GM19043 (cell line): ENCODE results near the gene DMXL2.
"Not testable (repeated sequence)": the region's sequence is repeated elsewhere in the genome, so short reads cannot be mapped to it uniquely, and the experiment has no call there.

Source experiments
- ATAC-seq: cut with Tn5 transposase; IDR thresholded peaks from one replicate; pipeline ENCODE4 v1.9.1; 2021; ENCODE audit warnings: low read depth; ENCODE audit not compliant: unreplicated experiment

The DMXL2 gene

DNA sequence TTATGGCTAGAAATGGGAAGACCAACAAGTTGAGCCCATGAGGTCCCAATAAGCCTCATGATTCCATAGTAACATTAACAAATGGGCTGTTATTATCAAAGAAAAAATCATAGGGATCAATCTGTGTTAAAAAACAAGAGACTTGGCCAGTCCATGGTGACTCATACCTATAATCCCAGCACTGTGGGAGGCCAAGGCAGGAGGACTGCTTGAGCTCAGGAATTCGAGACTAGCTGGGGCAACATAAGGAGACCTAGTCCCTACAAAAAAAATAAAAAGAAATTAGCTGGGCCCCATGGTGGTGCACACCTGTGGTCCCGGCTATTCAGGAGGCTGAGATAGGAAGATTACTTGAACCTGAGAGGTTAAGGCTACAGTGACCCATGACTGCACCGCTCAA, 124.8 kb downstream of the DMXL2 start:
- ATAC-seq: no peak

DNA sequence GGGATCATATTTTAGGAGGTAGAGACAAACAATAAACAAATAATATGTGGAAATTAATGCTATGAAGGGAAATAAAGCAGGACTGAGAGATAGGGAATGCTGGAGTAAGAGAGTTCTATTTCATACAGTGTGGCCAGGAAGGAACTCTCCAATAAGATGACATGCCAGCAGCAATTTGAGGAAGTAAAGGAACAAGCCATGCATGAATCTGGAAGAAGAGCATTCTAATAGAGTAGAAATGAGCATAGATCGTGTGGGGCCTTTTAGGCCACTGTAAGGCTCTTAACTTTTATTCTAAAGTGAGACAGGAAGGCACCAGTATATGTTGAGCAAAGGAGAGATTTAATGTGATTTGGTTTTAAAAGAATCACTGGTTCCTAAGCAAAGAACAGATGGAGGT, 126.3 kb downstream of the DMXL2 start:
- ATAC-seq: no peak

DNA sequence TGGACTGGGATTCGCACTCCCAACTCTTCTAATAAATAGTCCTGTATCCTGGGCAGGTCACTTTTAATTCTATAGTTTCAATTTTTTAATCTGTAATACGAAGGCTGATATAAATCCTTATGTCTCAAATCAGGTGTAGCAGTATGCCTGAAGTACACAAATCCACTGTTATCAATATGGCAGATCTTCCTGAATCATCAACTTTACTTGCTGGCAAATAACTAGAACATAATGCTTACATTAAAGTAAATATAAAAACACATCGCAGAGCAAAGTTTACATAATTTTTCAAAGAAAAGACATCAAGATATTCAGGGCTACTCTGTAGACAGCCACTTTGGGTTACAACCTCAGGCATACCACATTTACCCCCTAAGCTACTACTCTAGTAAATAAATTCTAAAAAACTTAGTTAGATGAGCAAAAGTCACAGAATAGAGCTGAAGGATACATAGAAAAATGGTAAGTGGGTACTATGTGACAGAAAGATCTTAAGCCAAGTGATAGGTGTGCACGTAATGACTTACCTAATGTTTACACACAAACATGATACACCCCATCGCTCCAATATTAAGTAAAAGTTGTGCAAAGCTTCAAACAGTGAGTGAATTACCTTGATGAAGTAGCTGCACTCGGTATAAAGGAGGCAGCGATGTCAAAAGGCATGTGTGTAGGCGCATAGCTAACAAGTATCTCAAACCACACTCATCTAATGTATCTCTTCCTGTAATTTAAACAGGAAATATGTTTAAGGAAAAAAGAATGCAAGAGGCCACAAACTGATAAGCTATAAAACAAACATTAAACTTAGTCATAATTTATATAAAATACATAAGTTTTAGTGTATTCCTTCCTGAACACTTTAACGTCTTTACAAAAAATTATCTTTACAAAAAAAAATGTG, 127.9 kb downstream of the DMXL2 start:
- no peak for ATAC-seq

DNA sequence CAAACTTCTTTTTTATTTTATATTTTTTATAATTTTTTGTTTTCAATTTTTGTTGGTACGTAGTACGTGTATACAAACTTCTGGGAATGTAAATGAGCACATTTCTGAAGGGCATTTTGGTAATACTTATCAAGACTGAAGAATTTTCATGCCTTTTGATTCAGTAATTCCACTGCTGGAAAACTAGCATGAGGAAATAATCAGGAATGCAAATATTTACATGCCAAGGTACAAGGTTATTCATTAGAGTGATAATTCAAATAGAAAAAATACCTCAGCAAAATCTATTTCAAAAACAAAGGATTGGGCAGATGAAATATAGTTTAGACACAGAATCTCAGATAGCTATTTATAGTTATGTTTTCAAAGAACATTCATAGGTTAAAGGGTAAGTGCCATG, 128.7 kb downstream of the DMXL2 start:
- ATAC-seq: no peak

DNA sequence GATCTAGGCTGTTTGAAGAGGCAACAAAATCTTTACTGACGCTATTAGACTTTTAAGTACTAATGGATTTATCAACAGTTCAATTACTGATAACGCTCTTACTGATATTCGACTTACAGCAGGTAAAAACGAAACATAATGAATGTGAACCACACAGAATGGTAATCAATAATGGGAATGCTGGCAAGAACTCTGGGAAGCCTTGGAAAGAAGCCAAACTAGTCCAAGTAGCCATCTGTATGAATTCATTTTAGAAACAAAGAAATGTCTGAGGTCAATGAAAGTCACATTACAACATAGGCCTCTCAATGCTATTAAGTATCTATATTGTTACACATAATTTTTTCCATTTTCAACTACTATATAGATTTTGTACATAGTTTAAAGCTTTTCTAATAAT, 130.0 kb downstream of the DMXL2 start:
- ATAC-seq: no peak

DNA sequence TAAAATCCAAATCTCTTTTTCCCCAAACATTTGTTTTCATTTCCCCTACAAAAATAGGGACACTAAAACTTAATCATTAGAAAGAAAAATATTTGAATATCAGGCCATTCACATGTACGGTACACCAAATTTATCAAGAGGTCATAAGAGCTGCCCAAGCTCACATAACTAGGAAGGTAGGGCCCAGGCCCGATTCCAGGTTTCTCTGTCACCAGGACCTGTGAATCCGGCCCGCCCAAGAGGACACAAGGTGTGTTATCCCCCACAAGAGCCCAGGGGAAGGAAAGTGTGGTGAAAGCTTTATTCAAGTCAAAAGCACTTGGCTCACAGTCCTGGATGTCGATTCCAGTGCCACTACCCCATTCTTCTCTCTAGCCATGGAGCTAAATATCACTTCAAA, 130.6 kb downstream of the DMXL2 start:
- no peak for ATAC-seq

DNA sequence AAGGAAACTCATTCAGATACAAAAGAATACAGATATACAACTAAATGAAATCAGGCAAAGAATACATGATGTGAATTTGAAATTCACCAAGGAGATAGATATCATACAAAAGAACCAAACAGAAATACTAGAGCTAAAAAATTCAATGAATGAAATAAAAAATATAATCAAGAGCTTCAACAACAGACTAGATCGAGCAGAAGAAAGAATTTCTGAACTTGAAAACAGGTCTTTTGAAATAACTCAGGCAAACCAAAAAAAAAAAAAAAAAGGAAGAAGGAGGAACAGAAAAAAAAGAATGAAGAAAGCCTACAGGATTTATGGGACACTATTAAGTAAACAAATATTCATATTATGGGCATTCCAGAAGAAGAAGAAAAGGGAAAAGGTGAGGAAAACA, 137.8 kb downstream of the DMXL2 start:
- no peak for ATAC-seq

DNA sequence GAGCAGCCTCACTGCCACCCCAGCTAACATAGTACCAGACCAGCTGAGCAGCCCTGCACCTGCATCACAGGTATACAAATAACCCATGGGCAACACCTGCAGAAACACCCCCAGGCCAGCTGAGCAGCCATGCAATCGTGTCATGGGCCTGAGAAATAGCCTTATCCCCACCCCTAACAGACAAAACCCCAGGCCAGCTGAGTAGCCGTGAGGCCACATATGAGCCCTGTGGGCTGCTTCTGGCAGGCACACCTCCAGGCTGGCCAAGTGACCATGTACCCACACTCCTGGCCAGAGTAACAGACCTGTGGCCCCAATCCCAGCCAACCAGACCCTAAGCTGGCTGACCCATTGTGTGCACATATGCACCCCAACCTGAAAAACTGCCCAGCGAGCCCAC, 138.6 kb downstream of the DMXL2 start:
- no peak for ATAC-seq

DNA sequence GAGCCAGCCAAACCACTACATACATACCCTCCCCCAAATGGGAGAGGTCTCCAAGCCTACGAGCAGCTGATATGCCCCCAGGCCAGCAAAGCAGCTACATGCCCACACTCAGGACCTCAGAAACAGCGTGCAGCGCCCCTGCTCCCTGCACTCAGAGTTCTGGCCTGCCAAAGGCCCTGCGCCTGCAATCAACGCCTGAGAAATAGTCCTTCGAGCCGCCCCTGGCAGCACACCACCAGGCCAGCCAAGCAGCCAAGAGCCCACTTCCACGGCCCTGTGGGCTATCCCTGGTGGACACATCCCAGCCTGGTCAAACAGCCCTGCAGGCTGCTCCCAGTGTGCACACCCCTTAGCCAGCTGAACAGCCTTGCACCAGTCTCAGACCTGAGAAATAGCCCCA, 139.1 kb downstream of the DMXL2 start:
- no peak for ATAC-seq

DNA sequence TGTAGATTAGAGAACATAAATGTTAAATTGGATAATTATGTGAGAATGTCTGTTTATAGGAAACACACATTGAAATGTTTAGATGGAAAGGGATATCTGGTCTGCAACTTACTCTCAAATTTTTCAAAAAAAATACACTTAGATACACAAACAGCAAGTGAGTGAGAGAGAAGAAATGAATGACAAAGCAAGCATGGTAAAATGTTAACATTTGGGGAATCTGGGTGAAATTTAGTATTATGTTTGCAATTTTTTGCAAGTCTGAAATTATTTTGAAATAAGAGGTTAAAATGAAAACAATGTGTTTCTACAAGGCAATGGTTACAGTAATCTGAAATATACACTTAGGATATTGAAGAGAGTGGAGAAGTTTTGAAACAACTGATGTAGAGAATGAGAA, 146.8 kb downstream of the DMXL2 start:
- ATAC-seq: no peak

DNA sequence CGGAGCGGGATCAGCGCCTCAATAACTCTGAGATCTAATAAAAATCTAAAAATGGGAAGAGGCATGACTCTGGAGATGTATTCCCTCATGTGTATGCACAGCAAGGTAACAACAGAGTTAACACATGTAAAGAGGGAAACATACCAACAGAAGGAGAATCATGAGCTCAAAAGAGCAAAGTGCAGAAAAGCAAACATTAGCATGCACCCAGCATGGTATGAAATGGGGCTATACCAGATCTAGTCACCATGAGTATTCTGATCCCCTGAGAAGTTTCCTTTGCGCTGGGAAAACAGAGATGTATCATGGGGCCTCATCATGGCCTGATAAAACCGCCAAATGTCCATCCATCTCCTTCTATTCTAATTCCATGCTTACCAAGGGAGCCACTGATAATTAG, 152.1 kb downstream of the DMXL2 start:
- no peak for ATAC-seq

DNA sequence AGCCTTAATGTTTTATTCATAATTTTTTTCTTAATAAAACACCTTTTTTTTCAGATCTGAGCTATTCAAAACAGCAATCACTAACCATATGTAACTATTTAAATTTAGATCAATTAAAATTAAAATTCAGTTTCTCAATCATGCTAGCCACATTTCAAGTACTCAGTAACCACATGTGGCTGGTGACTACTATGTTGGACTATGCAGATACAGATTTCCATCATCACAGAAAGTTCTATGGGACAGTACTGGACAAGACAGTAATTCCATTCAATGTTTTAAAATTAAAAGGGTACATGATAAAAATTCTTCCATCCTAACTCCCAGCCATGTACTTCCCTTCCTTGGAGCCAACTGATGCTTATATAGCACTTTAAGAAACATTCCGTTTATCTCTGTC, 161.8 kb downstream of the DMXL2 start:
- no peak for ATAC-seq

DNA sequence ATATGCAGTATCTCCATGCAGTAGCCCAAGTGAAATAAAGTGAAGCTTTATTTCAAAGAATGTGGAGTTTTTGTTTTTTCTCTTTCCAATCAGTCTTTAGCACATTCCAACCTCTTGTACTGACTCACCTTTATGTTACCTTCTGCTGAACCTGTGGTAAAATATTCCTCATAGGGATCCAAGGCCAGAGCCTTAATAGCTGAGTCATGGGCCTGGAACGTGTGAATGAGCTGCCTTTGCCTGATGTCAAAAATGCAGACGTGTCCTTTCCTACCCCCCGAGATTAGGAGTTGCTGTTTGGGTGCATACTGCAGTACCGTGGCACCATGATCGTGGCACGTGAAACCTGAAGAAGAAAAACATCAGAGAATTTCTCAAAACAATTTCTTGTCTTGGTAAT, 172.6 kb downstream of the DMXL2 start:
- no peak for ATAC-seq

DNA sequence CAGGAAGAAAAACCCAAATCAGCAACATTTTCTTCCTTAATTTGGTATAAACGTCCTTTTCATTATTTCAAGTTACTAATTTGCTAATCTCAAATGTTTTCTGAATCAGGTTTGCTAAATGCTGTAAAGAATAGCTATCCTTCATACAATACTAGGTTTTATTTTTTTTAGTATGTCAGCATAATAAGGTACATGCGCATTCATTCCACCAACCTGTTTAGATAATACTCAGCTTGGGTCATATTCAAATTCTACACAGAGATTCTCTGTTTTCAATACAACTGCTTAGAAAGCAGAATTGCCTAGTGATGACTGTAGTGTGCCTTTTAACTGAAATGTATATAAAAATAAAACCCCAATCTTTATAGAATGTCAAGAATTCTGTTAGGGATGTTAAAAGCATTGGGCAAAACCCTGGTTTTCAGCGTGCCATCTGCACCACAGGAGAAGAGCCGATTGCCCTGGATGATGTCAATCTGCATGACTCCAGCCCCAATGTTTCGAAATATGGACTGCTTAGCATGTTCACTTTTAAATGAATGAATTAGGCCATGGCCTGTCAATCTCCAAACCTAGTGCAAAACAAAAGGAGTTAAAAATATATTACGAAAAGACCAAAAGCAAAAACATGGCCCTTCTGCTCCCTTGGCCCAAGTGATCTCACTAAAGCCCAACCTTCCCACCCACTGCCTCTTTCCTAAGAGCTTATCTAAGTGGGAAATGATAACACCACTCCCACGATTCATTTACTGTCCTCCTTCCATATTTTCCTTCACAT, 173.8 kb downstream of the DMXL2 start:
- no peak for ATAC-seq

DNA sequence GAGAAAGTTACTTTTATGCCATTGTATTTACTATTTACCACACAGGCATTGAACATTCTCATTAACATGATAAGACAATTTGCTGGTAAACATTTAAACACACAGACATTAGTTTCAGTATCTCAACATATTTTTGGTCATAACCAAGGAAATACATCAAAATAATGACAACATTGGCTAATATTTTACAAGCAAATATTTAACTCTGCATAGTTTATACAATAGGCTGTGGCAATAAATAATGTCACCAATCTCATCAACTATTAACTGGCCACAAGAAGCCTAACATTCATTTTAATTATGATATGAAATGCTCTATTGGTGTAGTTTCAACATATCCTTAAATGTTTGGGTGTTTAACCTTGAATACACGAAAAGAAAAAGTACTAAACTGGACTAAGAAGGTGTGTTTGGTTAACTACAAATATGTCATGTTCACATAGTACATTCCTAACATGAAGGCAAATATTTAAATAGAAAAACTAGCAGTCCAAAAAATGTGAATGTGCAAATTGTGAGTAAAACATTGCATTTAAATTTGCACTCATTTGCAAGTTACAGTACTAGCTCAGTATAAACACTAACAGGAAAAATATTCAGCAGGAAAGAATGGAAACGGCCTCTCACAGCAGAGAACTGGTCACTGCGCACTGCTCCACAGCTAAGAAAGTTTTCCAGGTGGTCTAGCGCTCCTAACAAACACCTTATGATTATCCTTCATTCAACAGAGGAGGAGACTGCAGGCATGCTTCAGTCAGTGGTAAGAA, 174.5 kb downstream of the DMXL2 start:
- ATAC-seq: no peak

DNA sequence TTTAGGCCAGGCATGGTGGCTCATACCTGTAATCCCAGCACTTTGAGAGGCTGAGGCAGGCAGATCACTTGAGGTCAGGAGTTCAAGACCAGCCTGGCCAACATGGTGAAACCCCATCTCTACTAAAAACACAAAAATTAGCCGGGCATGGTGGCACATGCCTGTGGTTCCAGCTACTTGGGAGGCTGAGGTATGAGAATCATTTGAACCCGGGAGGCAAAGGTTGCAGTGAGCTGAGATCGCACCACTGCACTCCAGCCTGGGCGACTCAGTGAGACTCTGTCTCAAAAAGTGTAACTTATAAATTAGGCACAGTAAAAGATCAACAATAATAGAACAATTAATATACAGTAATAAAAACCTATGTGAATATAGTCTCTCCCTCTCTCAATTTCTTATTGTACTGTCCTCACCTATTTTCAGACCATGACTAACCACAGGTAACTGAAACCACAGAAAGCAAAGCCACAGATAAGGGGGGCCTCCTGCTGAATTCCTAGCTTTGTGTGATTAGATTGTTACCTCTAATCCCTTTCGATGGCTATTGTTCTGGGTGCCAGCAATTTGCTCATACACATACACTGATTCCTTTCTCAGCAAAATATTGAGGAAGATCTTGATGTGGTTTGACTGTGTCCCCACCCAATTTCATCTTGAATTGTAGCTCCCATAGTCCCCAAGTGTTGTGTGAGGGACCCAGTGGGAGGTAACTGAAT, 176.4 kb downstream of the DMXL2 start:
- ATAC-seq: not testable (repeated sequence)

DNA sequence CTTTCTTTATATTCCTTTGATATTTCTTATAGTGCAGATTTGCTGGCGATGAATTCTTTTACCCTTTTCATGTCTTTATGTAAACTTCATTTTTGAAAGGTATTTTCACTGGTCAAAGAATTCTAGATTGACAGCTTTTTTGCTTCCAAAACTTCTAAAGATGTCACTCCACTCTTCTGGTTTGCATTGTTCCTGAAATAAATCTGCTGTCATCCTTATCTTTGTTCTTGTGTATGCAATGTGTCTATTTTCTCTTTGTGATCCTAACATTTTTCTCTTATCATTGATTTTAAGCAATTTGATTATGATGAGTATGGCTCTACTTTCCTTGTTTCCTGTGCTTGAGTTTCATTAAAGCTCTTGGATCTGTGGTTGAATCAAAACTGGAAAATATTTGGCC, 177.8 kb downstream of the DMXL2 start:
- no peak for ATAC-seq

DNA sequence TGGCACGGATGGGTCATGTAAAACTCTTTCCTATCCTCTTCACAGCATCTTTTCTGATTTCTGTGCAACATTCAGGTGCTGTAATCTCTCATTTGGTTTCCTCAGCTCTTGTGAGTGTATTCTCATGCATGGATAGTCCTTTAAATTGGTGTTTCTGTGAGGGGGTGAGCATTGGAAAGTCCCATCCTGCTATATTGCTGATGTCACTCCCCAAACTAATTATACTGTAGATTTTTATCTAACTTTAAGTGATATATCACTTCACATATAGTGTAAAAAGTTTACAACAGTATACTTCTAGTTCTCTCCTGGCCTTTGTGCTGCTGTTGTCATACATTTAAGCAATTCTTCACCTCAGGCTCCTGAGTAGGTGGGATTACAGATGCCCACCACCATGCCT, 178.5 kb downstream of the DMXL2 start:
- no peak for ATAC-seq

DNA sequence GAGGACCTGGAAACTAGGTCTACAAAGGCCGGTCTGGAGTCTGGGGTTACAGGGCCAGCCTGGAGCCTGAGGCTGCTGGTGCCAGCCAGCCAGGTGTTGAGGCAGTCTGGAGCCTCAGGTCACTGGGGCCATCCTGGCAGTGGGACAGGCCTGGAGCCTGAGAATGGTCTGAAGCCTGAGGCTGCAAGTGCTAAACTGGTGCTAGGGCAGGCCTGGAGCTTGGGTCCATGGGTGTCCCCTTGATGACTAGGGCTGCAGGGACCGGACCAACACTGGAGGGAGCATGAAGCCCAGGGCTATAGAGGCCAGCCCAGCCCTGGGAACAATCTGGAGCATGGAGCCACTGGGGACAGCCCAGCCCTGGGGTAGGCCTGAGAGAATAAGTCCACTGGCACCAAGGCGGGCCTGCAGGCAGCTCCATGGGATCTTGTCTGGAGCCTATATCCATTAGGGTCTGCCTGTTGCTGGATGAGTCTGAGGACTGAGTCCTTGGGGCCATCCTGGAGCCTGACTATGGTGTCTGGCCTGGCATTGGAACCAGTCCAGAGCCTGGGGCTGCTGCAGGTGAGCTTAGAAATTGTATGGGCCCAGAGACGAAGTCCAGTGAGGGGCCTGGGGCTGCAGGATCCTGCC, 179.2 kb downstream of the DMXL2 start:
- ATAC-seq: no peak

DNA sequence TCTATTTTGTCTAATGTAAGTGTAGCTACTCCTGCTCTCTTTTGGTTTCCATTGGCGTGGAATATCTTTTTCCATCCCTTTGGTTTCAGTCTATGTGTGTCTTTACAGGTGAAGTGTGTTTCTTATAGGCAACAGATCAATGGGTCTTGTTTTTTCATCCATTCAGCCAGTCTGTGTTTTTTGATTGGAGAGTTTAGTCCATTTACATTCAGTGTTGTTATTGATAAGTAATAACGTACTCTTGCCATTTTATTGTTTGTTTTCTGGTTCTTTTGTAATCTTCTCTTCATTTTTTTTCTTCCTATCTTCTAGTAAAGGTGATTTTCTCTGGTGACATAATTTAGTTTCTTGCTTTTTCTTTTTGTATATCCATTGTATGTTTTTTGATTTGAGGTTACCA, 184.0 kb downstream of the DMXL2 start:
- ATAC-seq: no peak
